Measurements from ENCODE around the gene TXN. TPM values are rescaled to one million over a fixed set of nuclear protein-coding genes. Genes with fewer than 3 reads are reported as not detected.
A peak's percentile ranks its signal among the peaks of the same experiment; 100 is the strongest.

The TXN gene
- 851 and 892 TPM in 2 replicates for total RNA-seq (2014; rRNA removed; shearing (Covaris generic))

- peak; percentile 96 for DNase-seq (ENCODE audit: low spot score)
Measured at GRCh38 chr9:110256380-110257096, at the start of gene TXN. TSS of gene TXN (minus strand) at chr9:110256507. CDS start at chr9:110256435, 72 bp downstream.

DNA sequence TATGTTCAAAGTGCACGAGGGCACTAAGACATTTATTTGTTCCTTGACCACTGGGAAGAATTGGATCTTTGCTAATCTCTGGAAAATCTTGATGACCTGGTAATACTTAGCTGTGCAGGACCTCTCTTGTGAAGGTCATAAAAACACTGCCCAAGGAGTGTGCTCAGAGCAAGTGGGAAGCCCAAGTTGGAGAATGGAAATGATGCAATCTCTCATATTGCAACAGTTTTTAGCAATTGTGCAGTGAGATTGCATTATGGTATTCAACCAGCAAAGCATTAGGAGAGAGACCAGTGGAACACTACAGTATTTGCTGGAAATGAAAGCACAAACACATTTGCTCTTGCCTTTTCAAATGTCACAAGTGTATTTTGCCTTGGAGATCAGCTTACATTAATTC, 46.8 kb upstream of the TXN start:
- no peak for DNase-seq (ENCODE audit: low spot score)

- DNase-seq (ENCODE audit: low spot score): no peak
Measured at GRCh38 chr9:110298043-110298605, 41.8 kb upstream of the TXN start.

DNA sequence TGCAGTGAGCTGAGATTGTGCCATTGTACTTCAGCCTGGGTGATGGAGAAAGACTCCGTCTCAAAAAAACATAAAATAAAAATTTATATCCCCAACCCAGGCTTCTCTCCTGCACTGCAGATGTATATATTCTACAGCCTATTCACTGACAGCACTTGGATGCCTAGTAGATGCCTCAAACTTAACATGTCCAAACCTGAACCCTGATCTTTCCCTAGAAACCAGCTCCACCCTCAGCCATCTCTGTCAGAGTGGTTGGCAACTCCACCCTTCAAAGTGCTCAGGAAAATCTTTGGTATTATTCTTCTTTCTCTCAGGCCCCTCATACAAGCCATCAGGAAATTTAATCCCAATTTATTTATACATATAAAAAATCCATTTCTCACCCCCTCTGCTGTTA, 36.9 kb upstream of the TXN start:
- DNase-seq (ENCODE audit: low spot score): no peak

DNA sequence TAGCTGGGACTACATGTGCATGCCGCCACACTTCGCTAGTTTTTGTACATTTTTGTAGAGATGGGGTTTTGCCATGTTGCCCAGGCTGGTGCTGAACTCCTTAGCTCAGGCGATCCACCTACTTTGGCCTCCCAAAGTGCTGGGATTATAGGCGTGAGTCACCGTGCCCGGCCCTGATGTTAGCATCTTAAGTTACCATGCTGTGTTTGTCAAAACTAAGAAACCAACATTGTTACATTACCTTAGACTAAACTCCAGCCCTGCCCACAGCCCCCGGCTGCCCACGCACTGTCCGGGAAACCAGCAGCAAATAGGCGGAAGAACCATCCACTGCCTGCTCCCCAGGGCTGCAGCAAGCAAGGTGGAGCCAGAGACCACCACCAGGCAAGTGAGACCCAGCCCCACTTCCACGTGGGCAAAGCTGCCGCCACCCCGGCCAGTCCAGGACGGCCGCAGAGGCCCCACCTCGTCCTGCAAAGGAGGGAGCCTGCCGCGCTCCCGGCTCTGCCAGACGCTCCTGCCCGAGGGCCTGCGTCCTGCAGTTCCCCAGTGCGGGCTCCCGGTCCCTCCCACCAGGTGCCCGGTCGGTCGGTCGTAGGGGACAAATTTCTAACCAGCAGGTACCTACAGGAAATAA, 35.7 kb upstream of the TXN start:
- no peak for DNase-seq (ENCODE audit: low spot score)

GRCh38 chr9:110290001-110290400, 33.7 kb upstream of the TXN start:
- DNase-seq (ENCODE audit: low spot score): no peak

- no peak for DNase-seq (ENCODE audit: low spot score)
Measured at GRCh38 chr9:110288503-110288902, 32.2 kb upstream of the TXN start.

GRCh38 chr9:110287289-110287680, 31.0 kb upstream of the TXN start:
- no peak for DNase-seq (ENCODE audit: low spot score)

GRCh38 chr9:110284211-110284844, 28.0 kb upstream of the TXN start:
- DNase-seq (ENCODE audit: low spot score): no peak

GRCh38 chr9:110283751-110284150, 27.4 kb upstream of the TXN start:
- no peak for DNase-seq (ENCODE audit: low spot score)

- DNase-seq (ENCODE audit: low spot score): no peak
Measured at GRCh38 chr9:110282739-110283081, 26.4 kb upstream of the TXN start.

DNA sequence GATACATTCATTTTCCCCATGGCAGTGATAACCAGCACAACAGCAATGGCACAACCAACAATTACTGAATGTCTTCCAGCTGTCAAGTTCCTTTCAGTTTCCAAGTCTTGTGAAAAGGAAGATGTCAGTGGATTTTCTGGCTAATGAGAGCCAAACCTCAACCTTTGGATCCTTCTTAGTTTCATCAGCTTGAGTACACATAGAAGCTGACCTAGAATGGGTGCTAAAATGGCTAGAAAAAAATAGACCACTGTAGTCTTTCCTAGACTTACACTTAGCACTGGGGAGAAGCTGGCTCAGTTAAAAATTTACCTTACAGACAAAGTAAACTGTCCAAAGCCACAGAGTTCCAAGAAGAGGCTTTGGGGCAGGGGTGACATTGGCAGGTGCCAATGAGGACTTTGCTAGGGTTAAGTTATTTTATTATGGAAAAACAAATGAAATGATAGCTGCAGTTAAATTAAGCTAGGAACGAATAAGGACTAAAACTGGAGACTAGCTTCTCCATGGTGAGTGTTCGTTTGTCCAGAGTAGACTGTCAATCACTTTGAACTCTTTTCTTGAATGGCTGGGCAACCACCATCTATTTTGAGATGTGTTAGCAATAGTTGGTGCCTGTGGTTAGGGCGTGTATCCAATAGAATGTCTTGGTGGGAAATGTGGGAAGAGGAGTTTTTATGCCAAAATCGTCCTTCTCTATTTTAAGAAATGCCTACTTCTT, 25.9 kb upstream of the TXN start:
- DNase-seq (ENCODE audit: low spot score): peak; percentile 42

DNA sequence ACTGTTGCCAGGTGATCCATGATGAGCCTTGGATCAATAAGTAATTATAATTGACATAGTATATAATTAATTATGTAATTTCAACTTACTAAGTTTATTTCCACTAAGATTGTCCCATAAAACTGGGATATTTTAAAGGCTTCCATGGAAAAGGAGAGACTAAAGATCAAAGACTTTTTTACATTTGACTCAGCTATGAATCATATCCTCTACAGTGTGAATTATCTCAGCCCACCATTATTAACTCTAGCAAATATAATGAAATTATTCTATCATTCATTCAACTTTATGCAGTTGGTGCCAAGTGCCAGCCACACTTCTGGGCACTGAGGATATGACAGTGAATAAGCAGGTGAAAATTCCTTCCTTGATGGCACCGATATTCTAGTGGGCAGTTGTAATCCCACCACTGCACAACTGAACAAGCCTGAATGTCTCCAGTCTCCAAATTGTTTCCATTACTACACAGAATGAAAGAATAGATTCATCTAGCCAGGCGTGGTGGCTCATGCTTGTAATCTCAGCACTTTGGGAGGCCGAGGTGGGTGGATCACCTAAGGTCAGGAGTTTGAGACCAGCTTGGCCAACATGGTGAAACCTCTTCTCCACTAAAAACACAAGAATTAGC, 21.9 kb upstream of the TXN start:
- DNase-seq (ENCODE audit: low spot score): peak; percentile 82

DNA sequence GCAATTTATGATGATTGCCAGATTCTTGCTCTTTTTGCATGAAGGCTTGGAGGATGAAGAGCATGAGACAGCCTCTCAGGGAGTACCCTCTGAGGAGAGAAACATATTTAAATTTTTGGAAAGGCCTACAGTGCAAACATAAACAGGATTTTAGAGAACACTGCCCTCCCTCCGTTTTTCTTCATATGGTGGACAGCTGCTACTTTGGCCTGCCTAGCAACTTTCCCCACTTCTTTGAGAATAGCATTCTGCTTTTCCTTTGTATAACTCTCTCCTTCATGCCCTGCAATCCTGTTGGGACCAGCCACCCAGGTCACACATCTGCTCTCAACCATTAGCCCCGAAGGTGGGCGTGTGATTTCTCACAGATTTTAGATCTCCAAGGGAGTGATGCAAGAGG, 20.5 kb upstream of the TXN start:
- DNase-seq (ENCODE audit: low spot score): no peak

DNA sequence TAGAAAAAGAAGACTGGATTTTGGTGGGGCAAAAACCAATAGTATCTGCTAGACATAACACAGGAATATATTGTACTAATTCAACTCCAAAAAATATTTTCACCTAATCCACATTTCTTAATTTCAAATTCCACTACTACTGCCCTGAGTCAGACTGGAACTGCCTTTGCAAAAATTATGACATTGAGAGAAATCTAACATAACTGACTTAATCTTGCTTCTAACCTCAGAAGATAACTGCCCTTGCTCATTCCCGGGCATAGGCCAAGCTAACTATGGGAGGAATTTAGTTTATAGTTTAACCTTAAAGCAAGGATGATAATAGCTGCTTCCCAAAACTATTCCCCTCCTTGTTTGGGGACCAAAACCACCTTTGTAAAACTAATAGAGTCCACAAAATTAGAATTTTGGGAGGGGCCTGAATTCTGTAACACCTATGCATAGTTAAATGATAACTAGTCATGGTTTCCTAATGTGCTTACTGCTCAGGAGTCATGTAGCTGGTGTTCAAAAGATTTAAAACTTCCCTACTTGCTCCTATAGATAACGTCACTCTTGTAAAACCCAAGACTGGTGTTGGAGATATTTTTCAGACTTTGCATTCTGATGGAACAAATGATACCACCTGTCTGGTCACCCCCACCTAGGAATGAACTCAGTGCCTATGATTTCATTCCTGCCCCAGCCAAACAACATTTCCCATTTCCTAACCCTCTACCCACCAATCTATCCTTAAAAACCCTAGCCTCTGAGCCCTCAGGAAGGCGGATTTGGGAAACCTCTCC, 14.1 kb upstream of the TXN start:
- DNase-seq (ENCODE audit: low spot score): no peak

DNA sequence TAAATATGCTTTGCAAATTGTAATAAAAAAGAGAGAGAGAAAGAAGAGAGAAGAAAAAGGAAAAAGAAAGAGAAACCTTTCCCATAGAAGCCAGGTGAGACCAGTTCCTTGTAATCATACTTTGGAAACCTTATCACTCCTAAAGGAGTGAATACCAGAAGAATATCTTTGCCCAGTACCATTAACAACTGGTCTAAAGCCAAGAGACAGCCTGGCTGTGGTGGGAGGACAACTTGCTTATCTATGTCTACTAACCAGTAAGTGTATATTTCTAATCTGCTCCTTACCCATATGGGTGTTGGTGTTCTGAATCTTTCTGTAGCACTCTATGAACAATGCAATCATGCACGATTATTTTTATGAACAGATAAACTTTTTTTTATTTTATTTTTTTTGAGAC, 10.5 kb upstream of the TXN start:
- no peak for DNase-seq (ENCODE audit: low spot score)

- DNase-seq (ENCODE audit: low spot score): no peak
Measured at GRCh38 chr9:110261632-110262031, 5.3 kb upstream of the TXN start.

DNA sequence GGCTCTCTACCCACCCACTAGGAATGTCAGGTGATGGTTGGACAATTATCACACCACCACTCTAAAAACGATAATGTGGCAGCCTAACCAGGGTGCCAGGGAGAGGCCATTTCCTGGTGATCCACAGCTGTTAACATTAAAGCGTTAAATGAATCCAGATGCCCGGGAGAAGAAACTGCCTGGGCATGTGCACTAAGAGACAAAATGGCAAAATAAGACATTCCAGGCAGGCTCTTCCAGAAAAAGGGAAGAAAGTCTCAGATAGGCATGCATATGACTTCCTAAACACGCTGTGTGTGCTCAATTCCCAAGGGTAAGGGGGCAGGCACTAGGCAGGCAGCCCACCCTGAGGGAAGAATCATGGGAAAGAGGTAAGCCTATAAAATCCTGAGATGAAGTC, 4.6 kb upstream of the TXN start:
- no peak for DNase-seq (ENCODE audit: low spot score)

DNA sequence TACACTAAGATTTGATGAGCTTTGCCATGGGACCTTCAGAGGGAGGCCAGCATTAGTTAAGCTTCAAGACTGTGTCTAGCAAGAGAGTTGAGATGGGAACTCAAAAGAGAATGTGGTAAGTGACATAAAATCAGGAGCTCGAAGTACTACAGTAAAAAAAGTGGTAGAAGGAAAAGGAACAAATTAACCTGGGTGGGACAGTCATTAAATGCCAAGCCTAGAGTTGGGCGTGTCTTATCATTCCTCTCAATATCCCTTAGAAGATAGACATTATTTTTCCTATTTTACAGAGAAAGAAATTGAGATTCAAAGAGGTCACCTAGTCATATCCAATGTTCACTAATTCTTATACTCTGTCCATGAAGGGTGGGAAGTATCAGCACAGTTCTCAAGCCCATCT, 3.3 kb upstream of the TXN start:
- no peak for DNase-seq (ENCODE audit: low spot score)

DNA sequence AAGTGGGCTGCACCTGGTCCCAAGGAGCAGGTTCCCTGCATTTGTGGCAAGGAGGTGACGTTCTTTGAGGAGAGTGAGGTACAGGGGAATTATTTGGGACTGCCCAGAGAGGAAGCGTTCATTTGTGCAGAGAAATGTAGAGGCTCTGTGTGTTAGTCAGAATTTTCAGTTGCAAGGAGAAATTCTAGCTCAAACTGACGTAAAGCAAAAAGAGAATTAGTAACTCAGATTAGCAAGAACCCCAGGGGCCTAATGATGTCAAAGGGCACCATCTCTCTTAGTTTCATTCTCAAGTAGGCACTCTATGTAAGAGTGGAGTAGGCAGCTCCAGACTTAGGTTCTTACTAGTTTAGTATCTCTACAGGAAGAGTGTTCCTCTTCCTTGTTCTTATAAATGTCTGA, 2.4 kb upstream of the TXN start:
- DNase-seq (ENCODE audit: low spot score): no peak

DNA sequence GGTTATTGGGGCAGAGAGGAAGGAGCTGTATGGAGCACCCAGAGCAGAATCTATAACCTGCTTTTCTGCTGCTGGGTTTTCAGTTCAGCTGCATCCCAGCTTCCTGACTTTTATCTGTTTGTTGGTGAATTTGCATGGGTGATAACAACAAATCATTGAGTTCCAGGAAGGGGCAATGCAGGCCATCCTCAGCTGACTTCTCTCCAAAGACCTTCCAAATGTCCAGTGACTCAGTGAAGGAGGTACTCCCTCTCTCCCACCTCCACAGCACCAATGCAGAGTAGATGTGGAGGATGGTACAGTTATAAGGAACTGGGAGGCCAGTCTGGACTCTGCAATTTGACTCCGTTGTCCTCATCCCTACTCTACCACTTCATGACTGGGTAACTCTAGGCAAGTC, 1.6 kb upstream of the TXN start:
- DNase-seq (ENCODE audit: low spot score): peak; percentile 40
